ENCODE measurements around the gene EFNA5. TPM values are rescaled to one million over a fixed set of nuclear protein-coding genes. Genes with fewer than 3 reads are reported as not detected.

Gene EFNA5
- total and polyA plus RNA-seq, 10 of the 15 experiments (the other 5 are each of a cell fraction or from before 2014, with no cell fraction given): 0.19 to 12.6 (median 3.9) TPM

DNA sequence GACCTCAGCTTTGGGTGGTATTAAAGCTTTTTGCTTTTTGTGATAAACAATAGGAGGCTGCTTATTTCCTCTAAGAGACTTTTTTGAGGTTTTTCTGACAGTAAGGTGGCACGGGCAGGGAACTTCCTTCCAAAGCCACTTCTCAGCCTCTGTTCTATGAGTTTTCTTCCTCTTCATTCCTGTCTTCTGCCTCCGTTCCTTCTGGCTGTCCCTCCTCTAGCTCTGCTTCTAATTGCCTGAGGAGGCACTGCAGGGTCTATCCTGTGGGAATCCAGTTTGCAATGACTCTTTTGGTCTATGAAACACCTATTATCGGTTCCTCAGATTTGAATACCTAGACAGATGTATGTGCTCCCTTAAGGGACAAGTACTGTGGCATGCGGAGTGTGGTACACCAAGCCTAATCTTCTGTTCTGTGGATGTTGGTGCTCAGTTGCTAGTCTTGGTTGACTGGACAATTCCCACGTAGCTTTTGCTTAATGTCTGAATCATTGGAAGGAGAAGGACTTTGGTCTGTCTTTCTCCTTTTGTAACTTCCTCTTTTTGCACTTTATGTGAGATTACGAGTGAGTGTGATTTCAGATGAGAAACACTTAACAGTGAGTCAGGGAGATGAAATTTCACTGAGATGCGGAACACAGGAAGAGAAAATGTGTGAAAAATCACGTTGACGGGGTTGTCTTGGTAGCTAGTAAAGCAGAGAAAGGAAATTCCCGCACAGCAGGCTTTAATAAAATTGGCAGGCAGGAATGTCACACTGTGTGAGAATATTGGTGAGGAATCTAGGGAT, 305.2 kb downstream of the EFNA5 start (continued):
- peak; percentile 86 for TF ChIP-seq MTA2 (IDR thresholded peaks at IDR 0.05; ENCODE audit: low read depth)
- TF ChIP-seq PML (IDR thresholded peaks at IDR 0.05; ENCODE audit: low read length): no peak
- no peak for TF ChIP-seq HCFC1 (IDR thresholded peaks at IDR 0.05; ENCODE audit: low read length)
- TF ChIP-seq, protein P1, sequence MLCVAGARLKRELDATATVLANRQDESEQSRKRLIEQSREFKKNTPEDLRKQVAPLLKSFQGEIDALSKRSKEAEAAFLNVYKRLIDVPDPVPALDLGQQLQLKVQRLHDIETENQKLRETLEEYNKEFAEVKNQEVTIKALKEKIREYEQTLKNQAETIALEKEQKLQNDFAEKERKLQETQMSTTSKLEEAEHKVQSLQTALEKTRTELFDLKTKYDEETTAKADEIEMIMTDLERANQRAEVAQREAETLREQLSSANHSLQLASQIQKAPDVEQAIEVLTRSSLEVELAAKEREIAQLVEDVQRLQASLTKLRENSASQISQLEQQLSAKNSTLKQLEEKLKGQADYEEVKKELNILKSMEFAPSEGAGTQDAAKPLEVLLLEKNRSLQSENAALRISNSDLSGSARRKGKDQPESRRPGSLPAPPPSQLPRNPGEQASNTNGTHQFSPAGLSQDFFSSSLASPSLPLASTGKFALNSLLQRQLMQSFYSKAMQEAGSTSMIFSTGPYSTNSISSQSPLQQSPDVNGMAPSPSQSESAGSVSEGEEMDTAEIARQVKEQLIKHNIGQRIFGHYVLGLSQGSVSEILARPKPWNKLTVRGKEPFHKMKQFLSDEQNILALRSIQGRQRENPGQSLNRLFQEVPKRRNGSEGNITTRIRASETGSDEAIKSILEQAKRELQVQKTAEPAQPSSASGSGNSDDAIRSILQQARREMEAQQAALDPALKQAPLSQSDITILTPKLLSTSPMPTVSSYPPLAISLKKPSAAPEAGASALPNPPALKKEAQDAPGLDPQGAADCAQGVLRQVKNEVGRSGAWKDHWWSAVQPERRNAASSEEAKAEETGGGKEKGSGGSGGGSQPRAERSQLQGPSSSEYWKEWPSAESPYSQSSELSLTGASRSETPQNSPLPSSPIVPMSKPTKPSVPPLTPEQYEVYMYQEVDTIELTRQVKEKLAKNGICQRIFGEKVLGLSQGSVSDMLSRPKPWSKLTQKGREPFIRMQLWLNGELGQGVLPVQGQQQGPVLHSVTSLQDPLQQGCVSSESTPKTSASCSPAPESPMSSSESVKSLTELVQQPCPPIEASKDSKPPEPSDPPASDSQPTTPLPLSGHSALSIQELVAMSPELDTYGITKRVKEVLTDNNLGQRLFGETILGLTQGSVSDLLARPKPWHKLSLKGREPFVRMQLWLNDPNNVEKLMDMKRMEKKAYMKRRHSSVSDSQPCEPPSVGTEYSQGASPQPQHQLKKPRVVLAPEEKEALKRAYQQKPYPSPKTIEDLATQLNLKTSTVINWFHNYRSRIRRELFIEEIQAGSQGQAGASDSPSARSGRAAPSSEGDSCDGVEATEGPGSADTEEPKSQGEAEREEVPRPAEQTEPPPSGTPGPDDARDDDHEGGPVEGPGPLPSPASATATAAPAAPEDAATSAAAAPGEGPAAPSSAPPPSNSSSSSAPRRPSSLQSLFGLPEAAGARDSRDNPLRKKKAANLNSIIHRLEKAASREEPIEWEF (IDR thresholded peaks at IDR 0.05; ENCODE audit: insufficient replicate concordance, low read depth, low read length): no peak
- TF ChIP-seq SIX5 (IDR thresholded peaks at IDR 0.05; ENCODE audit: low read depth, low read length, severe bottlenecking): no peak
- TF ChIP-seq ETV6 (conservative IDR thresholded peaks at IDR 0.05 in 1 of 2, IDR thresholded peaks at IDR 0.05 in 1 of 2; ENCODE audit: borderline replicate concordance in 1 of 2, low read depth in 1 of 2): no peak
- no peak for TF ChIP-seq YBX1 (IDR thresholded peaks at IDR 0.05)
- TF ChIP-seq IKZF1 (conservative IDR thresholded peaks at IDR 0.05): peak; percentile 86
- TF ChIP-seq ZSCAN29 (IDR thresholded peaks at IDR 0.05): no peak
- no peak for TF ChIP-seq SREBF2 (IDR thresholded peaks at IDR 0.05; ENCODE audit: low read length)
- no peak for TF ChIP-seq HDGF (IDR thresholded peaks at IDR 0.05)
- TF ChIP-seq ZNF592 (IDR thresholded peaks at IDR 0.05): no peak
- TF ChIP-seq, protein P2, sequence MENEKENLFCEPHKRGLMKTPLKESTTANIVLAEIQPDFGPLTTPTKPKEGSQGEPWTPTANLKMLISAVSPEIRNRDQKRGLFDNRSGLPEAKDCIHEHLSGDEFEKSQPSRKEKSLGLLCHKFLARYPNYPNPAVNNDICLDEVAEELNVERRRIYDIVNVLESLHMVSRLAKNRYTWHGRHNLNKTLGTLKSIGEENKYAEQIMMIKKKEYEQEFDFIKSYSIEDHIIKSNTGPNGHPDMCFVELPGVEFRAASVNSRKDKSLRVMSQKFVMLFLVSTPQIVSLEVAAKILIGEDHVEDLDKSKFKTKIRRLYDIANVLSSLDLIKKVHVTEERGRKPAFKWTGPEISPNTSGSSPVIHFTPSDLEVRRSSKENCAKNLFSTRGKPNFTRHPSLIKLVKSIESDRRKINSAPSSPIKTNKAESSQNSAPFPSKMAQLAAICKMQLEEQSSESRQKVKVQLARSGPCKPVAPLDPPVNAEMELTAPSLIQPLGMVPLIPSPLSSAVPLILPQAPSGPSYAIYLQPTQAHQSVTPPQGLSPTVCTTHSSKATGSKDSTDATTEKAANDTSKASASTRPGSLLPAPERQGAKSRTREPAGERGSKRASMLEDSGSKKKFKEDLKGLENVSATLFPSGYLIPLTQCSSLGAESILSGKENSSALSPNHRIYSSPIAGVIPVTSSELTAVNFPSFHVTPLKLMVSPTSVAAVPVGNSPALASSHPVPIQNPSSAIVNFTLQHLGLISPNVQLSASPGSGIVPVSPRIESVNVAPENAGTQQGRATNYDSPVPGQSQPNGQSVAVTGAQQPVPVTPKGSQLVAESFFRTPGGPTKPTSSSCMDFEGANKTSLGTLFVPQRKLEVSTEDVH (IDR thresholded peaks at IDR 0.05; ENCODE audit: low read depth, partially characterized antibody): no peak
- no peak for TF ChIP-seq TAF1 (IDR thresholded peaks at IDR 0.05; ENCODE audit: borderline replicate concordance, low read depth, low read length)
- TF ChIP-seq CHD4 (IDR thresholded peaks at IDR 0.05): no peak
- TF ChIP-seq IRF4 (IDR thresholded peaks at IDR 0.05; ENCODE audit: low read depth, low read length): no peak
- no peak for TF ChIP-seq PAX8 (IDR thresholded peaks at IDR 0.05)
- TF ChIP-seq CBX5 (IDR thresholded peaks at IDR 0.05; ENCODE audit: low read depth): no peak
- TF ChIP-seq RCOR1 (conservative IDR thresholded peaks at IDR 0.05; ENCODE audit: low read depth, low read length): 0 out of 2 replicates have a peak, but pooled peaks have one; percentile 26
